ENCODE data around the gene ADISSP. TPM values are rescaled to one million over a fixed set of nuclear protein-coding genes. Genes with fewer than 3 reads are reported as not detected.

The ADISSP gene
- total and polyA plus RNA-seq, 2 of the 13 experiments (the other 11 are each of a cell fraction or from before 2014, with no cell fraction given): 38.3 to 90.6 TPM

GRCh38 chr20:3785240-3786125 is 17.9 kb upstream of the ADISSP start (continued):
- TF ChIP-seq ZNF800 (CRISPR knock-in tag; IDR thresholded peaks at IDR 0.05) (no peak), RAD21 (CRISPR knock-in tag; IDR thresholded peaks at IDR 0.05) (no peak), ZNF20 (CRISPR knock-in tag; IDR thresholded peaks at IDR 0.05) (no peak), HINFP (CRISPR knock-in tag; IDR thresholded peaks at IDR 0.05; ENCODE audit: low read depth) (no peak), FOXP1 (IDR thresholded peaks at IDR 0.05) (no peak), FOXP1 (CRISPR knock-in tag; IDR thresholded peaks at IDR 0.05) (no peak), CREM (IDR thresholded peaks at IDR 0.05) (no peak), CREM (CRISPR knock-in tag; IDR thresholded peaks at IDR 0.05) (no peak), MTF2 (CRISPR knock-in tag; IDR thresholded peaks at IDR 0.05; ENCODE audit: borderline replicate concordance) (no peak), ZHX1 (CRISPR knock-in tag; IDR thresholded peaks at IDR 0.05; ENCODE audit: low read depth) (no peak; the same call in 1 of the 2 replicates), MAFK (conservative IDR thresholded peaks at IDR 0.05 in 1 of 2, IDR thresholded peaks at IDR 0.05 in 1 of 2; ENCODE audit: low read length in 2 of 2) (no peak), CBX5 (CRISPR knock-in tag; IDR thresholded peaks at IDR 0.05; ENCODE audit: borderline replicate concordance) (no peak), ZGPAT (CRISPR knock-in tag; IDR thresholded peaks at IDR 0.05) (no peak), ZBTB20 (CRISPR knock-in tag; IDR thresholded peaks at IDR 0.05; ENCODE audit: borderline replicate concordance, low read depth) (no peak), SRSF9 (IDR thresholded peaks at IDR 0.05; ENCODE audit: borderline replicate concordance, insufficient read depth, low read depth, low read length, poor library complexity, severe bottlenecking) (no peak), POGZ (CRISPR knock-in tag; IDR thresholded peaks at IDR 0.05) (peak; percentile 89), ZFX (CRISPR knock-in tag; IDR thresholded peaks at IDR 0.05; ENCODE audit: low read depth) (peak; percentile 80), ZNF124 (CRISPR knock-in tag; IDR thresholded peaks at IDR 0.05) (no peak), JARID2 (CRISPR knock-in tag; IDR thresholded peaks at IDR 0.05; ENCODE audit: insufficient replicate concordance) (no peak), ZNF101 (CRISPR knock-in tag; IDR thresholded peaks at IDR 0.05; ENCODE audit: borderline replicate concordance, low read depth) (no peak), SYNCRIP (IDR thresholded peaks at IDR 0.05; ENCODE audit: insufficient read depth, low read depth, low read length) (no peak), RBAK (CRISPR knock-in tag; IDR thresholded peaks at IDR 0.05) (no peak), ZMYM3 (CRISPR knock-in tag; IDR thresholded peaks at IDR 0.05) (no peak)

Measured in HepG2 (cell line).